H9 (cell line): ENCODE data around the gene MORN1. TPM values are rescaled to one million over a fixed set of nuclear protein-coding genes. Genes with fewer than 3 reads are reported as not detected.
A peak's percentile ranks its signal among the peaks of the same experiment; 100 is the strongest.

Source experiments
- DNase-seq: peaks from one replicate; pipeline ENCODE4 v3.0.0-alpha.2; 2017
- H2AFZ ChIP-seq: one replicate; pipeline ENCODE4 v1.6.1; 2013; ENCODE audit warnings: mild to moderate bottlenecking, low read length, control low read depth, moderate library complexity
- H2AK5ac ChIP-seq: 2 replicates; pipeline ENCODE4 v1.6.1; 2013; ENCODE audit warnings: low read length, control low read depth, mixed read lengths; ENCODE audit not compliant: insufficient read length
- H2BK120ac ChIP-seq: one replicate; pipeline ENCODE4 v1.6.1; 2013; ENCODE audit warnings: low read depth, mild to moderate bottlenecking, low read length, control low read depth, inconsistent platforms; ENCODE audit not compliant: poor library complexity, severe bottlenecking
- H2BK12ac ChIP-seq: 2 replicates; pipeline ENCODE4 v1.6.1; 2013; ENCODE audit warnings: low read length, control low read depth, mixed read lengths, low read depth; ENCODE audit not compliant: insufficient read length
- H2BK15ac ChIP-seq: 2 replicates; pipeline ENCODE4 v1.6.1; 2013; ENCODE audit warnings: low read depth, low read length, control low read depth
- H2BK20ac ChIP-seq: one replicate; pipeline ENCODE4 v1.6.1; 2013; ENCODE audit warnings: low read depth, mild to moderate bottlenecking, low read length, control low read depth, inconsistent platforms; ENCODE audit not compliant: poor library complexity, severe bottlenecking
- H2BK5ac ChIP-seq: 2 replicates; pipeline ENCODE4 v1.6.1; 2013; ENCODE audit warnings: low read length, control low read depth, mixed read lengths; ENCODE audit not compliant: insufficient read length
- H3K14ac ChIP-seq: 2 replicates; pipeline ENCODE4 v1.6.1; 2013; ENCODE audit warnings: low read length, control low read depth; ENCODE audit not compliant: insufficient read depth
- H3K18ac ChIP-seq: 2 replicates; pipeline ENCODE4 v1.6.1; 2013; ENCODE audit warnings: low read depth, mild to moderate bottlenecking, mixed read lengths, low read length, control low read depth; ENCODE audit not compliant: insufficient read length
- H3K23ac ChIP-seq: 2 replicates; pipeline ENCODE4 v1.6.1; 2013; ENCODE audit warnings: low read length, control low read depth, mixed read lengths, low read depth; ENCODE audit not compliant: insufficient read length
- H3K23me2 ChIP-seq: 2 replicates; pipeline ENCODE4 v1.6.1; 2013; ENCODE audit warnings: low read depth, mild to moderate bottlenecking, mixed read lengths, low read length, control low read depth; ENCODE audit not compliant: insufficient read length, poor library complexity, severe bottlenecking
- H3K27ac ChIP-seq: 2 replicates; pipeline ENCODE4 v1.5.1; 2013; ENCODE audit warnings: low read length, control low read depth, mixed read lengths, low read depth; ENCODE audit not compliant: insufficient read length
- H3K27me3 ChIP-seq: 2 replicates; pipeline ENCODE4 v1.6.1; 2013; ENCODE audit warnings: low read length, control low read depth, inconsistent platforms; ENCODE audit not compliant: insufficient read depth
- H3K4ac ChIP-seq: 2 replicates; pipeline ENCODE4 v1.6.1; 2013; ENCODE audit warnings: low read depth, mild to moderate bottlenecking, control low read depth, inconsistent platforms, low read length, moderate library complexity
- H3K4me1 ChIP-seq: 2 replicates; pipeline ENCODE4 v1.6.1; 2013; ENCODE audit warnings: low read length, control low read depth, inconsistent platforms; ENCODE audit not compliant: insufficient read depth
- H3K4me2 ChIP-seq: 2 replicates; pipeline ENCODE4 v1.6.1; 2013; ENCODE audit warnings: low read length, control low read depth, mixed read lengths; ENCODE audit not compliant: insufficient read length, insufficient read depth
- H3K56ac ChIP-seq: 2 replicates; pipeline ENCODE4 v1.6.1; 2013; ENCODE audit warnings: low read depth, mild to moderate bottlenecking, mixed read lengths, low read length, control low read depth; ENCODE audit not compliant: insufficient read length
- H3K79me1 ChIP-seq: 2 replicates; pipeline ENCODE4 v1.6.1; 2013; ENCODE audit warnings: low read depth, mild to moderate bottlenecking, moderate library complexity, low read length, control low read depth, inconsistent platforms; ENCODE audit not compliant: insufficient read depth, poor library complexity, severe bottlenecking
- H3K79me2 ChIP-seq: 2 replicates; pipeline ENCODE4 v1.6.1; 2013; ENCODE audit warnings: low read length, control low read depth, inconsistent platforms; ENCODE audit not compliant: insufficient read depth
- H3K9ac ChIP-seq: 2 replicates; pipeline ENCODE4 v1.6.1; 2013; ENCODE audit warnings: low read length, control low read depth, mixed read lengths; ENCODE audit not compliant: insufficient read length; ENCODE audit errors: extremely low read depth
- H3K9me3 ChIP-seq: one replicate; pipeline ENCODE4 v1.6.1; 2013; ENCODE audit warnings: low read depth, low read length, inconsistent platforms; ENCODE audit not compliant: control insufficient read depth
- H3T11ph ChIP-seq: one replicate; pipeline ENCODE4 v1.6.1; 2013; ENCODE audit warnings: mild to moderate bottlenecking, low read length, control low read depth, inconsistent platforms
- H4K20me1 ChIP-seq: one replicate; pipeline ENCODE4 v1.6.1; 2013; ENCODE audit not compliant: control insufficient read depth, insufficient read length, insufficient read depth
- H4K5ac ChIP-seq: 2 replicates; pipeline ENCODE4 v1.6.1; 2013; ENCODE audit warnings: low read depth, mild to moderate bottlenecking, mixed read lengths, low read length, control low read depth; ENCODE audit not compliant: insufficient read length
- H4K8ac ChIP-seq: replicated peaks from 2 replicates; pipeline ENCODE4 v1.6.1; 2013; ENCODE audit warnings: low read length, control low read depth, mixed read lengths, low read depth; ENCODE audit not compliant: insufficient read length
- H4K91ac ChIP-seq: 2 replicates; pipeline ENCODE4 v1.6.1; 2013; ENCODE audit warnings: low read depth, mild to moderate bottlenecking, moderate library complexity, mixed read lengths, low read length, control low read depth; ENCODE audit not compliant: insufficient read length
- H3K27ac Mint-ChIP-seq, 3 experiments: 2 replicates in 2 of 3; 3 replicates in 1 of 3; pipeline ENCODE4 v1.8.0; 2020 to 2021; ENCODE audit warnings: mixed read lengths in 3 of 3, mild to moderate bottlenecking in 1 of 3, moderate library complexity in 1 of 3
- H3K27me3 Mint-ChIP-seq: 2 replicates; pipeline ENCODE4 v1.8.0; 2021; ENCODE audit warnings: low read depth, mild to moderate bottlenecking, moderate library complexity, mixed read lengths
- H3K36me3 Mint-ChIP-seq, 3 experiments: 2 replicates in 2 of 3; 3 replicates in 1 of 3; pipeline ENCODE4 v1.8.0; 2020 to 2021; ENCODE audit warnings: low read depth in 3 of 3, mixed read lengths in 3 of 3; ENCODE audit not compliant: insufficient read depth in 1 of 3
- H3K4me1 Mint-ChIP-seq, 2 experiments: 2 replicates each; pipeline ENCODE4 v1.8.0; 2020; ENCODE audit warnings: mixed read lengths in 2 of 2
- H3K4me3 Mint-ChIP-seq, 2 experiments: 2 replicates in 1 of 2; 3 replicates in 1 of 2; pipeline ENCODE4 v1.8.0; 2020 to 2021; ENCODE audit warnings: mild to moderate bottlenecking in 2 of 2, mixed read lengths in 2 of 2, moderate library complexity in 1 of 2
- H3K9me3 Mint-ChIP-seq, 2 experiments: 2 replicates in 1 of 2; 3 replicates in 1 of 2; pipeline ENCODE4 v1.8.0; 2020; ENCODE audit warnings: mild to moderate bottlenecking in 2 of 2, mixed read lengths in 2 of 2, moderate library complexity in 1 of 2
- WGBS: extraction: QIAGEN DNeasy Blood & Tissue Kit; methylation state at CpG from one replicate; pipeline ENCODE4 v1.1.7; 2013; ENCODE audit warnings: missing lambda C conversion rate, low lambda C conversion rate, mixed read lengths; ENCODE audit not compliant: insufficient read length; ENCODE audit errors: extremely low coverage; 5-methylcytosine and 5-hydroxymethylcytosine counted together
- total RNA-seq: library from RNA; stranded (reverse); gene quantifications from 2 replicates; pipeline ENCODE4 v1.2.1, GENCODE V29; 2021
- TF ChIP-seq, protein P1 (sequence below): fragments of 200-600 bp; sonication (generic); conservative IDR thresholded peaks from 3 replicates; pipeline ENCODE4 v1.8.0; 2021; ENCODE audit warnings: antibody characterized with exemption, mild to moderate bottlenecking

Gene MORN1
- total RNA-seq, 1 experiment from 2014 or later = 12.7 TPM

- no peak overlapping the region for H4K91ac ChIP-seq
- Mint-ChIP-seq H3K4me3 (no peak overlapping the region), H3K27ac (no peak overlapping the region), H3K4me1 (0 out of 4 replicates have a peak, but pooled peaks cover 0 to 4% of the 10 kb centered on the region in 2 experiments), H3K27me3 (peaks cover 27% of the 10 kb centered on the region), H3K9me3 (peaks cover 9 to 15% of the 10 kb centered on the region in 2 experiments), H3K36me3 (no peaks in the 10 kb centered on the region; a peak in 1 of 7 replicates)
- no peaks in the 10 kb centered on the region for H3K79me2 ChIP-seq
- no peaks in the 10 kb centered on the region for H3K27me3 ChIP-seq
- no peaks in the 10 kb centered on the region for H4K20me1 ChIP-seq
- H3K56ac ChIP-seq = no peak overlapping the region
- TF ChIP-seq, protein P1, sequence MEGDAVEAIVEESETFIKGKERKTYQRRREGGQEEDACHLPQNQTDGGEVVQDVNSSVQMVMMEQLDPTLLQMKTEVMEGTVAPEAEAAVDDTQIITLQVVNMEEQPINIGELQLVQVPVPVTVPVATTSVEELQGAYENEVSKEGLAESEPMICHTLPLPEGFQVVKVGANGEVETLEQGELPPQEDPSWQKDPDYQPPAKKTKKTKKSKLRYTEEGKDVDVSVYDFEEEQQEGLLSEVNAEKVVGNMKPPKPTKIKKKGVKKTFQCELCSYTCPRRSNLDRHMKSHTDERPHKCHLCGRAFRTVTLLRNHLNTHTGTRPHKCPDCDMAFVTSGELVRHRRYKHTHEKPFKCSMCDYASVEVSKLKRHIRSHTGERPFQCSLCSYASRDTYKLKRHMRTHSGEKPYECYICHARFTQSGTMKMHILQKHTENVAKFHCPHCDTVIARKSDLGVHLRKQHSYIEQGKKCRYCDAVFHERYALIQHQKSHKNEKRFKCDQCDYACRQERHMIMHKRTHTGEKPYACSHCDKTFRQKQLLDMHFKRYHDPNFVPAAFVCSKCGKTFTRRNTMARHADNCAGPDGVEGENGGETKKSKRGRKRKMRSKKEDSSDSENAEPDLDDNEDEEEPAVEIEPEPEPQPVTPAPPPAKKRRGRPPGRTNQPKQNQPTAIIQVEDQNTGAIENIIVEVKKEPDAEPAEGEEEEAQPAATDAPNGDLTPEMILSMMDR = no peak
- no CpG with 5 or more reads among the region's 10 CpGs for WGBS
- H3K79me1 ChIP-seq = no peaks in the 10 kb centered on the region
- H2AFZ ChIP-seq = no peak overlapping the region
- no peak overlapping the region for H3T11ph ChIP-seq
- H3K14ac ChIP-seq = peak overlapping the region; percentile 37; the same call in 1 of the 2 replicates
- H2BK15ac ChIP-seq = no peak overlapping the region
- no peak overlapping the region for H2AK5ac ChIP-seq
- H2BK5ac ChIP-seq = no peak overlapping the region
- H3K9me3 ChIP-seq = no peaks in the 10 kb centered on the region
- H3K23me2 ChIP-seq = no peaks in the 10 kb centered on the region
- no peak for DNase-seq
- no peak overlapping the region for H2BK20ac ChIP-seq
- H3K4me1 ChIP-seq = no peaks in the 10 kb centered on the region
- H4K5ac ChIP-seq = no peak overlapping the region
- H3K4ac ChIP-seq = no peak overlapping the region
- H2BK12ac ChIP-seq = no peak overlapping the region
- H3K23ac ChIP-seq = no peak overlapping the region
- no peak overlapping the region for H3K4me2 ChIP-seq
- no peak overlapping the region for H3K18ac ChIP-seq
- H4K8ac ChIP-seq = no peak overlapping the region
- H3K27ac ChIP-seq = no peak overlapping the region
- no peak overlapping the region for H2BK120ac ChIP-seq
- H3K9ac ChIP-seq = no peak overlapping the region
Measured at GRCh38 chr1:2431518-2431917, 40.2 kb upstream of the MORN1 start.
